MM.1S (cell line): Measurements from ENCODE around the gene NFX1.

Experiments
- EZH2 ChIP-seq: fragments of 300-600 bp; sonication (generic); optimal IDR thresholded peaks from 2 replicates; pipeline ENCODE3; 2017; ENCODE audit warnings: low read depth, mild to moderate bottlenecking, antibody characterized with exemption, low read length, mixed read lengths
- TF ChIP-seq, protein P1 (sequence below): fragments of 300-600 bp; sonication (generic); IDR thresholded peaks from 2 replicates; pipeline ENCODE4 v1.5.1; 2016; ENCODE audit warnings: antibody characterized with exemption, low read length, mixed read lengths

GRCh38 chr9:33408087-33408486, 117.8 kb downstream of the NFX1 start:
- TF ChIP-seq, protein P1, sequence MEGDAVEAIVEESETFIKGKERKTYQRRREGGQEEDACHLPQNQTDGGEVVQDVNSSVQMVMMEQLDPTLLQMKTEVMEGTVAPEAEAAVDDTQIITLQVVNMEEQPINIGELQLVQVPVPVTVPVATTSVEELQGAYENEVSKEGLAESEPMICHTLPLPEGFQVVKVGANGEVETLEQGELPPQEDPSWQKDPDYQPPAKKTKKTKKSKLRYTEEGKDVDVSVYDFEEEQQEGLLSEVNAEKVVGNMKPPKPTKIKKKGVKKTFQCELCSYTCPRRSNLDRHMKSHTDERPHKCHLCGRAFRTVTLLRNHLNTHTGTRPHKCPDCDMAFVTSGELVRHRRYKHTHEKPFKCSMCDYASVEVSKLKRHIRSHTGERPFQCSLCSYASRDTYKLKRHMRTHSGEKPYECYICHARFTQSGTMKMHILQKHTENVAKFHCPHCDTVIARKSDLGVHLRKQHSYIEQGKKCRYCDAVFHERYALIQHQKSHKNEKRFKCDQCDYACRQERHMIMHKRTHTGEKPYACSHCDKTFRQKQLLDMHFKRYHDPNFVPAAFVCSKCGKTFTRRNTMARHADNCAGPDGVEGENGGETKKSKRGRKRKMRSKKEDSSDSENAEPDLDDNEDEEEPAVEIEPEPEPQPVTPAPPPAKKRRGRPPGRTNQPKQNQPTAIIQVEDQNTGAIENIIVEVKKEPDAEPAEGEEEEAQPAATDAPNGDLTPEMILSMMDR = no peak
- no peak for TF ChIP-seq EZH2
